ENCODE data around the gene ISG20.

GRCh38 chr15:88628018-88628654 is 10.7 kb upstream of the ISG20 start:
- TF ChIP-seq YY1 (IDR thresholded peaks at IDR 0.05; ENCODE audit: low read depth) = no peak
- TF ChIP-seq, protein P1, sequence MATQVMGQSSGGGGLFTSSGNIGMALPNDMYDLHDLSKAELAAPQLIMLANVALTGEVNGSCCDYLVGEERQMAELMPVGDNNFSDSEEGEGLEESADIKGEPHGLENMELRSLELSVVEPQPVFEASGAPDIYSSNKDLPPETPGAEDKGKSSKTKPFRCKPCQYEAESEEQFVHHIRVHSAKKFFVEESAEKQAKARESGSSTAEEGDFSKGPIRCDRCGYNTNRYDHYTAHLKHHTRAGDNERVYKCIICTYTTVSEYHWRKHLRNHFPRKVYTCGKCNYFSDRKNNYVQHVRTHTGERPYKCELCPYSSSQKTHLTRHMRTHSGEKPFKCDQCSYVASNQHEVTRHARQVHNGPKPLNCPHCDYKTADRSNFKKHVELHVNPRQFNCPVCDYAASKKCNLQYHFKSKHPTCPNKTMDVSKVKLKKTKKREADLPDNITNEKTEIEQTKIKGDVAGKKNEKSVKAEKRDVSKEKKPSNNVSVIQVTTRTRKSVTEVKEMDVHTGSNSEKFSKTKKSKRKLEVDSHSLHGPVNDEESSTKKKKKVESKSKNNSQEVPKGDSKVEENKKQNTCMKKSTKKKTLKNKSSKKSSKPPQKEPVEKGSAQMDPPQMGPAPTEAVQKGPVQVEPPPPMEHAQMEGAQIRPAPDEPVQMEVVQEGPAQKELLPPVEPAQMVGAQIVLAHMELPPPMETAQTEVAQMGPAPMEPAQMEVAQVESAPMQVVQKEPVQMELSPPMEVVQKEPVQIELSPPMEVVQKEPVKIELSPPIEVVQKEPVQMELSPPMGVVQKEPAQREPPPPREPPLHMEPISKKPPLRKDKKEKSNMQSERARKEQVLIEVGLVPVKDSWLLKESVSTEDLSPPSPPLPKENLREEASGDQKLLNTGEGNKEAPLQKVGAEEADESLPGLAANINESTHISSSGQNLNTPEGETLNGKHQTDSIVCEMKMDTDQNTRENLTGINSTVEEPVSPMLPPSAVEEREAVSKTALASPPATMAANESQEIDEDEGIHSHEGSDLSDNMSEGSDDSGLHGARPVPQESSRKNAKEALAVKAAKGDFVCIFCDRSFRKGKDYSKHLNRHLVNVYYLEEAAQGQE (IDR thresholded peaks at IDR 0.05; ENCODE audit: low read depth) = no peak
- no peak for TF ChIP-seq RAD21 (IDR thresholded peaks at IDR 0.05; ENCODE audit: low read depth)
- no peak for TF ChIP-seq EP300 (IDR thresholded peaks at IDR 0.05; ENCODE audit: borderline replicate concordance)

All from Ishikawa (cell line).